Transverse colon (tissue), 4 donors: Measurements from ENCODE around the gene CTXND2. TPM values are rescaled to one million over a fixed set of nuclear protein-coding genes. Genes with fewer than 3 reads are reported as not detected.
A peak's percentile ranks its signal among the peaks of the same experiment; 100 is the strongest.

Experiments
- DNase-seq: peaks from one replicate; pipeline ENCODE4 v3.0.0-alpha.2; 2019
- H3K27ac ChIP-seq, 4 donors: fragments of 200-600 bp; sonication (generic); 2 replicates each; pipeline ENCODE4 v1.5.1; 2016 to 2018; ENCODE audit warnings: inconsistent platforms in 4 of 4
- H3K27me3 ChIP-seq: fragments of 200-600 bp; sonication (generic); 2 replicates; pipeline ENCODE4 v1.5.1; 2017; ENCODE audit warnings: inconsistent platforms
- H3K36me3 ChIP-seq, 4 donors: fragments of 200-600 bp; sonication (generic); 2 replicates each; pipeline ENCODE4 v1.5.1; 2017 to 2019; ENCODE audit warnings: inconsistent platforms in 4 of 4
- H3K4me1 ChIP-seq, 4 donors: fragments of 200-600 bp; sonication (generic); 2 replicates each; pipeline ENCODE4 v1.5.1; 2017 to 2020; ENCODE audit warnings: inconsistent platforms in 4 of 4
- H3K4me3 ChIP-seq, 4 donors: fragments of 200-600 bp; sonication (generic); 1 replicate in 1 of 4; 2 replicates in 3 of 4; pipeline versions ENCODE4 v1.5.1 to v1.6.1; 2017 to 2019; ENCODE audit warnings: inconsistent platforms in 4 of 4
- H3K9me3 ChIP-seq, 2 donors: fragments of 200-600 bp; sonication (generic); 2 replicates each; pipeline ENCODE4 v1.5.1; 2017 to 2019; ENCODE audit warnings: inconsistent platforms in 2 of 2
- EP300 ChIP-seq: sonication (generic); formaldehyde crosslinking; IDR thresholded peaks from one replicate; pipeline ENCODE4 v1.6.1; 2017; ENCODE audit warnings: antibody characterized with exemption, low read depth
- POLR2A ChIP-seq: fragments of 450-650 bp; IDR thresholded peaks from one replicate; pipeline ENCODE4 v1.6.1; 2016; ENCODE audit warnings: antibody characterized with exemption, mild to moderate bottlenecking, moderate library complexity
- POLR2AphosphoS5 ChIP-seq, 3 donors: sonication (generic); formaldehyde crosslinking; IDR thresholded peaks; one replicate each; pipeline ENCODE4 v1.6.1; 2016; ENCODE audit warnings: antibody characterized with exemption in 3 of 3
- WGBS, 2 donors: methylation state at CpG; one replicate each; pipeline ENCODE4 v1.1.5; 2018; ENCODE audit warnings: low coverage in 1 of 2; 5-methylcytosine and 5-hydroxymethylcytosine counted together
- in situ Hi-C, 4 donors: fragments of 200-750 bp; cut with MboI; loops; one replicate each; pipeline versions ENCODE4 v1.15.0 to v1.15.1; 2017; ENCODE audit warnings: low sequenced_read_pairs in 3 of 4, low pct_ligation_motif_present in 1 of 4, low pct_unique_long_range_greater_than_20kb in 1 of 4
- intact Hi-C: fragments of 100-400 bp; cut with DNase I; formaldehyde crosslinking; loops from one replicate; pipeline ENCODE4 v1.15.1; 2023; ENCODE audit warnings: low total_unique reads
- total RNA-seq, 4 donors: library from RNA; depleted of rRNA; stranded (reverse); fragments of >200 nt; gene quantifications; one replicate each; pipeline ENCODE4 v1.1.0, GENCODE V29; 2016
- TF ChIP-seq, protein P1 (sequence below), 5 experiments: fragments of 200-600 bp in 3 of 5; fragments of 450-650 bp in 2 of 5; sonication (generic) in 3 of 5; IDR thresholded peaks; 1 replicate in 2 of 5; 2 replicates in 3 of 5; pipeline ENCODE4 v1.5.1; 2016 to 2017; ENCODE audit warnings: antibody characterized with exemption in 5 of 5, inconsistent platforms in 3 of 5, mild to moderate bottlenecking in 2 of 5, moderate library complexity in 1 of 5

CTXND2 gene
- total RNA-seq, 4 donors from 2014 or later = not detected

DNA sequence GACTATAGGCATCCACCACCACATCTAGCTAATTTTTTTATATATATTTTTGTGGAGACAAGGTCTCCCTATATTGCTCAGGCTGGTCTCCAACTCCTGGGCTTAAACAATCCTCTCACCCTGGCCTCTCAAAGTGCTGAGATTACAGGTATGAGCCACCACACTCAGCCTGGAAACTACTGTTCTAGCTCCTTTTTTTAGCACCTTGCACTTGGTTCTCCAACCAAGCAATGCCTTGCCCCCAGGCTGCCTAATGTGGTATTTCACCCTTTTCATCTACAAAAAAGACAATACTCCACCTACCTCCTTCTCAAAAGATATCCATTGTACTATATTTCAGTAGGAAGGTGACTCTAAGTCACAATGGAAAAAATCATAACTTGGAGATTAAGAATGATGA lies 17.3 kb upstream of the CTXND2 start:
- Histone ChIP-seq H3K9me3 (no peaks in the 10 kb centered on the region), H3K27me3 (no peaks in the 10 kb centered on the region), H3K4me3 (no peak overlapping the region), H3K36me3 (no peaks in the 10 kb centered on the region), H3K27ac (no peak overlapping the region), H3K4me1 (peaks cover 0 to 11% (median 8%) of the 10 kb centered on the region in 4 donors)
- intact Hi-C loops = no loop called here
- no peak for DNase-seq
- in situ Hi-C loops = no loop called here
- TF ChIP-seq, protein P1, sequence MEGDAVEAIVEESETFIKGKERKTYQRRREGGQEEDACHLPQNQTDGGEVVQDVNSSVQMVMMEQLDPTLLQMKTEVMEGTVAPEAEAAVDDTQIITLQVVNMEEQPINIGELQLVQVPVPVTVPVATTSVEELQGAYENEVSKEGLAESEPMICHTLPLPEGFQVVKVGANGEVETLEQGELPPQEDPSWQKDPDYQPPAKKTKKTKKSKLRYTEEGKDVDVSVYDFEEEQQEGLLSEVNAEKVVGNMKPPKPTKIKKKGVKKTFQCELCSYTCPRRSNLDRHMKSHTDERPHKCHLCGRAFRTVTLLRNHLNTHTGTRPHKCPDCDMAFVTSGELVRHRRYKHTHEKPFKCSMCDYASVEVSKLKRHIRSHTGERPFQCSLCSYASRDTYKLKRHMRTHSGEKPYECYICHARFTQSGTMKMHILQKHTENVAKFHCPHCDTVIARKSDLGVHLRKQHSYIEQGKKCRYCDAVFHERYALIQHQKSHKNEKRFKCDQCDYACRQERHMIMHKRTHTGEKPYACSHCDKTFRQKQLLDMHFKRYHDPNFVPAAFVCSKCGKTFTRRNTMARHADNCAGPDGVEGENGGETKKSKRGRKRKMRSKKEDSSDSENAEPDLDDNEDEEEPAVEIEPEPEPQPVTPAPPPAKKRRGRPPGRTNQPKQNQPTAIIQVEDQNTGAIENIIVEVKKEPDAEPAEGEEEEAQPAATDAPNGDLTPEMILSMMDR (IDR thresholded peaks at IDR 0.05) = no peak
- no peak for TF ChIP-seq POLR2A
- no peak for TF ChIP-seq POLR2AphosphoS5 (IDR thresholded peaks at IDR 0.05)
- TF ChIP-seq EP300 = no peak

DNA sequence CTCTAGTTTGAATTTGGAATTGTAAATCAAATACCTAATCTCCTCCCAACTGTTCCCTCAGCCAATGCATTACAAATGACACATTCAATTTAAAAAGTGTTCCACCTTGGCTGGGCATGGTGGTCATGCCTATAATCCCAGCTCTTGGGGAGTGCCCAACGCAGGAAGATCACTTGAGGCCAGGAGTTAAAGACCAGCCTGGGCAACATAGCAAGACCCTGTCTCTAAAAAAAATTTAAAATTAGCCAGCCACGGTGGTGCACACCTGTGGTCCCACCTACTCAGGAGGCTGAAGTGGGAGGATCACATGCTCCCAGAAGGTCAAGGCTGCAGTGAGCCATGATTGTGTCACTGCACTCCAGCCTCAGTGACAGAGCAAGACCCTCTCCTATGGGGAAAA lies 14.4 kb upstream of the CTXND2 start:
- Histone ChIP-seq H3K27ac (no peak overlapping the region), H3K36me3 (no peaks in the 10 kb centered on the region), H3K9me3 (no peaks in the 10 kb centered on the region), H3K4me3 (no peak overlapping the region), H3K4me1 (peaks cover 0 to 25% (median 23%) of the 10 kb centered on the region in 4 donors), H3K27me3 (no peaks in the 10 kb centered on the region)
- 93% methylated on average over 2 of the region's 2 CpGs; no CpG with 5 or more reads in 1 of the 2 donors for WGBS, 2 donors
- intact Hi-C loops = no loop called here
- DNase-seq = no peak
- in situ Hi-C loops = no loop called here
- TF ChIP-seq POLR2AphosphoS5 (IDR thresholded peaks at IDR 0.05) (no peak), EP300 (no peak)
- TF ChIP-seq, protein P1 (IDR thresholded peaks at IDR 0.05) = no peak

DNA sequence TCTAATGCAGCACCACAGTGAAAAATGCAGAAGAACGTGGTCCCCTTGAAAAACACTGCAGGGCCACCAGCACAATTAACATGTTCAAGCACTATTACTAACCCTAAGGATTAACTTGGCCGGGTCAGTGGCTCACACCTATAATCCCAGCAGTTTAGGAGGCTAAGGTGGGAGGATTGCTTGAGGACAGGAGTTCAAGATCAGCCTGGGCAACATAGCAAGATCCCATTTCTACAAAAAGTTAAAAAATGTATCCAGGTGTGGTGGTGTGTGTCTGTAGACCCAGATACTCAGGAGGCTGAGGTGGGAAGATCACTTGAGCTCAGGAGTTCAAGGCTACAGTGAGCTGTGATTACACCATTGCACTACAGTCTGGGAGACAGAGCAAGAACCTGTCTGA lies 13.4 kb upstream of the CTXND2 start:
- in situ Hi-C loops (no loop called here), intact Hi-C loops (no loop called here)
- no peaks in the 10 kb centered on the region for H3K27me3 ChIP-seq
- no peak for DNase-seq
- H3K4me1 ChIP-seq = peaks cover 0 to 25% (median 23%) of the 10 kb centered on the region in 4 donors
- no peak overlapping the region for H3K27ac ChIP-seq
- WGBS, 2 donors = 95 to 100% methylated on average over 1 to 2 of the region's 2 CpGs
- TF ChIP-seq POLR2A (no peak), EP300 (no peak), POLR2AphosphoS5 (IDR thresholded peaks at IDR 0.05) (no peak)
- TF ChIP-seq, protein P1 (IDR thresholded peaks at IDR 0.05) = no peak
- H3K9me3 ChIP-seq = no peaks in the 10 kb centered on the region
- no peaks in the 10 kb centered on the region for H3K36me3 ChIP-seq
- no peak overlapping the region for H3K4me3 ChIP-seq

DNA sequence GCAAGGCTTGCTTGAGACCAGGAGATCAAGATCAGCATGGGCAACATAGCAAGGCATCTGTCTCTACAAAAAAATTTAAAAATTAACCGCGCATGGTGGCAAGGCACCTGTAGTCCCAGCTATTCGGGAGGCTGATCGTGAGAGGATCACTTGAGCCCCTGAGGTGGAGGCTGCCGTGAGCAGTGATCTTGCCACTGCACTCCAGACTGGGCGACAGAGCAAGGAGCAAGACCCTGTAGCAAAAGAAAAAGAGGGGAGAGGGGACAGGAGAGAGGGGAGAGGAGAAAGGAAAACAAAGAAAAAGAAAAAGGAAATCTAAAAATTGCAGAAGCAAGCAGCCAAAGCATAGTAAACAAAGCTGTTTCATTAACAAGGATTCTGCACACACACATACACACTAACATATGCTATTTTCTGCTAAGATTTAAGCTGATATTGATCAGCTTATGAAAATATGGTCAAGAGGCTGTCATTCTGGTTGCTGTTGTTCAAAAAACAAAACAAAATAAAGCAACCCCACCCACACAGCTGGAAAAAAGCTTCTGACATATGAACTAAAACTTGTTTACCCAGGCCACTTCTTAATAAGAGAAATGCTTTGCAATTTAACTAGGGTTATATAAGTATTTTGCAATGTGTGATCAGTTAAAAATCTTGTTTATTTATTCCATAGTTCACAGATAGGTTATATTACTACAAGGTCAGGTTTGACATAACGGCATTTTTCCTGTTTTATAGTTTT lies 12.3 kb upstream of the CTXND2 start:
- Histone ChIP-seq H3K4me1 (peaks cover 0 to 25% (median 23%) of the 10 kb centered on the region in 4 donors), H3K4me3 (peak overlapping the region in 3 of 4 donors; percentile 76 to 99 (median 91)), H3K9me3 (no peaks in the 10 kb centered on the region), H3K36me3 (no peaks in the 10 kb centered on the region), H3K27me3 (no peaks in the 10 kb centered on the region), H3K27ac (peak overlapping the region; percentile 96 to 99 (median 97))
- in situ Hi-C loops = no loop called here
- DNase-seq = no peak
- TF ChIP-seq POLR2AphosphoS5 (IDR thresholded peaks at IDR 0.05) (no peak), POLR2A (no peak), EP300 (no peak)
- TF ChIP-seq, protein P1 (IDR thresholded peaks at IDR 0.05) = no peak
- intact Hi-C loops = no loop called here
- WGBS, 2 donors = 6 to 48% methylated on average over 1 to 7 of the region's 7 CpGs
